ENCODE measurements around the gene ABTB1. TPM values are rescaled to one million over a fixed set of nuclear protein-coding genes. Genes with fewer than 3 reads are reported as not detected.

The ABTB1 gene
- total RNA-seq, 2 donors from 2014 or later: 10.7 to 14.4 TPM

- no peak overlapping the region for H3K9ac ChIP-seq (ENCODE audit: extremely low read depth, low read length, poor library complexity, severe bottlenecking)
- H3K9me3 ChIP-seq (ENCODE audit: control insufficient read depth, low read length): no peaks in the 10 kb centered on the region
- peak; percentile 17 for DNase-seq
- H3K27ac ChIP-seq (ENCODE audit: low read depth, low read length): no peak overlapping the region
- no peaks in the 10 kb centered on the region for H3K36me3 ChIP-seq (ENCODE audit: control insufficient read depth, insufficient read depth, low read length)
- H3K27ac Mint-ChIP-seq: no peak overlapping the region
- H3K27me3 Mint-ChIP-seq (ENCODE audit: insufficient read depth): peaks cover 2% of the 10 kb centered on the region
- no peak overlapping the region for H3K4me3 ChIP-seq (ENCODE audit: low read length)
- TF ChIP-seq, protein P1, sequence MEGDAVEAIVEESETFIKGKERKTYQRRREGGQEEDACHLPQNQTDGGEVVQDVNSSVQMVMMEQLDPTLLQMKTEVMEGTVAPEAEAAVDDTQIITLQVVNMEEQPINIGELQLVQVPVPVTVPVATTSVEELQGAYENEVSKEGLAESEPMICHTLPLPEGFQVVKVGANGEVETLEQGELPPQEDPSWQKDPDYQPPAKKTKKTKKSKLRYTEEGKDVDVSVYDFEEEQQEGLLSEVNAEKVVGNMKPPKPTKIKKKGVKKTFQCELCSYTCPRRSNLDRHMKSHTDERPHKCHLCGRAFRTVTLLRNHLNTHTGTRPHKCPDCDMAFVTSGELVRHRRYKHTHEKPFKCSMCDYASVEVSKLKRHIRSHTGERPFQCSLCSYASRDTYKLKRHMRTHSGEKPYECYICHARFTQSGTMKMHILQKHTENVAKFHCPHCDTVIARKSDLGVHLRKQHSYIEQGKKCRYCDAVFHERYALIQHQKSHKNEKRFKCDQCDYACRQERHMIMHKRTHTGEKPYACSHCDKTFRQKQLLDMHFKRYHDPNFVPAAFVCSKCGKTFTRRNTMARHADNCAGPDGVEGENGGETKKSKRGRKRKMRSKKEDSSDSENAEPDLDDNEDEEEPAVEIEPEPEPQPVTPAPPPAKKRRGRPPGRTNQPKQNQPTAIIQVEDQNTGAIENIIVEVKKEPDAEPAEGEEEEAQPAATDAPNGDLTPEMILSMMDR (conservative IDR thresholded peaks at IDR 0.05): no peak
- H3K36me3 Mint-ChIP-seq (ENCODE audit: low read depth): no peaks in the 10 kb centered on the region
- H3K9me3 Mint-ChIP-seq: peaks cover 13% of the 10 kb centered on the region
- H3K4me1 Mint-ChIP-seq: peaks cover 17% of the 10 kb centered on the region
- no peaks in the 10 kb centered on the region for H3K4me1 ChIP-seq (ENCODE audit: control insufficient read depth, insufficient read depth, low read length)
- peaks cover 5% of the 10 kb centered on the region for H3K27me3 ChIP-seq (ENCODE audit: control insufficient read depth, insufficient read depth, low read length, poor library complexity, severe bottlenecking)
- no peak overlapping the region for H3K4me3 Mint-ChIP-seq
- 90 to 91% methylated on average over 3 to 7 of the region's 7 CpGs for WGBS, 2 experiments (ENCODE audit: insufficient coverage in 1 of 2, insufficient read length in 1 of 2)
Observed at GRCh38 chr3:127706312-127706711, 33.6 kb downstream of the ABTB1 start.

GRCh38 chr3:127706785-127707351 lies 34.1 kb downstream of the ABTB1 start:
- Mint-ChIP-seq H3K27me3 (ENCODE audit: insufficient read depth) (peaks cover 2% of the 10 kb centered on the region), H3K4me1 (peaks cover 19% of the 10 kb centered on the region), H3K4me3 (no peak overlapping the region), H3K36me3 (ENCODE audit: low read depth) (no peaks in the 10 kb centered on the region), H3K9me3 (peaks cover 13% of the 10 kb centered on the region), H3K27ac (no peak overlapping the region)
- Histone ChIP-seq H3K4me3 (ENCODE audit: low read length) (no peak overlapping the region), H3K36me3 (ENCODE audit: control insufficient read depth, insufficient read depth, low read length) (no peaks in the 10 kb centered on the region), H3K4me1 (ENCODE audit: control insufficient read depth, insufficient read depth, low read length) (no peaks in the 10 kb centered on the region), H3K9ac (ENCODE audit: extremely low read depth, low read length, poor library complexity, severe bottlenecking) (no peak overlapping the region), H3K27me3 (ENCODE audit: control insufficient read depth, insufficient read depth, low read length, poor library complexity, severe bottlenecking) (peaks cover 5% of the 10 kb centered on the region), H3K27ac (ENCODE audit: low read depth, low read length) (no peak overlapping the region), H3K9me3 (ENCODE audit: control insufficient read depth, low read length) (no peaks in the 10 kb centered on the region)
- peak; percentile 47 for DNase-seq
- 93 to 96% methylated on average over 12 to 15 of the region's 16 CpGs for WGBS, 2 experiments (ENCODE audit: insufficient coverage in 1 of 2, insufficient read length in 1 of 2)
- TF ChIP-seq, protein P1 (conservative IDR thresholded peaks at IDR 0.05): no peak

GRCh38 chr3:127707851-127708411 lies 35.2 kb downstream of the ABTB1 start:
- Mint-ChIP-seq H3K27me3 (ENCODE audit: insufficient read depth) (peaks cover 5% of the 10 kb centered on the region), H3K4me3 (no peak overlapping the region), H3K27ac (no peak overlapping the region), H3K9me3 (peaks cover 13% of the 10 kb centered on the region), H3K4me1 (peaks cover 19% of the 10 kb centered on the region), H3K36me3 (ENCODE audit: low read depth) (no peaks in the 10 kb centered on the region)
- Histone ChIP-seq H3K27me3 (ENCODE audit: control insufficient read depth, insufficient read depth, low read length, poor library complexity, severe bottlenecking) (peaks cover 5% of the 10 kb centered on the region), H3K36me3 (ENCODE audit: control insufficient read depth, insufficient read depth, low read length) (no peaks in the 10 kb centered on the region), H3K9ac (ENCODE audit: extremely low read depth, low read length, poor library complexity, severe bottlenecking) (no peak overlapping the region), H3K4me1 (ENCODE audit: control insufficient read depth, insufficient read depth, low read length) (no peaks in the 10 kb centered on the region), H3K4me3 (ENCODE audit: low read length) (no peak overlapping the region), H3K9me3 (ENCODE audit: control insufficient read depth, low read length) (no peaks in the 10 kb centered on the region), H3K27ac (ENCODE audit: low read depth, low read length) (peak overlapping the region; percentile 1)
- TF ChIP-seq, protein P1 (conservative IDR thresholded peaks at IDR 0.05): no peak
- peak; percentile 45 for DNase-seq
- 73 to 76% methylated on average over 12 to 13 of the region's 13 CpGs for whole genome bisulfite sequencing, 2 experiments (ENCODE audit: insufficient coverage in 1 of 2, insufficient read length in 1 of 2)

Data from endodermal cell (in vitro differentiated cells).